Panc1 (cell line): ENCODE measurements around the gene SLCO3A1.

ENCODE experiments used
- CTCF ChIP-seq: fragments of 450-650 bp; IDR thresholded peaks from 2 replicates; pipeline ENCODE4 v1.5.1; 2017; ENCODE audit warnings: mild to moderate bottlenecking
- POLR2AphosphoS5 ChIP-seq: IDR thresholded peaks from 2 replicates; pipeline ENCODE4 v1.6.1; 2012; ENCODE audit warnings: mild to moderate bottlenecking, low read depth, low read length, moderate library complexity
- SIN3A ChIP-seq: IDR thresholded peaks from 2 replicates; pipeline ENCODE4 v1.6.1; 2012; ENCODE audit warnings: low read depth, mild to moderate bottlenecking, low read length, moderate library complexity, borderline replicate concordance; ENCODE audit not compliant: insufficient read depth
- TCF7L2 ChIP-seq: IDR thresholded peaks from 2 replicates; pipeline ENCODE4 v1.6.1; 2011; ENCODE audit warnings: mild to moderate bottlenecking, low read depth, low read length, inconsistent platforms
- TF ChIP-seq, protein P1 (sequence below), 2 experiments: IDR thresholded peaks; 2 replicates each; pipeline ENCODE4 v1.6.1; 2011 to 2012; ENCODE audit warnings: low read depth in 2 of 2, control low read depth in 1 of 2, low read length in 1 of 2, mild to moderate bottlenecking in 1 of 2, moderate library complexity in 1 of 2; ENCODE audit not compliant: insufficient read depth in 1 of 2

DNA sequence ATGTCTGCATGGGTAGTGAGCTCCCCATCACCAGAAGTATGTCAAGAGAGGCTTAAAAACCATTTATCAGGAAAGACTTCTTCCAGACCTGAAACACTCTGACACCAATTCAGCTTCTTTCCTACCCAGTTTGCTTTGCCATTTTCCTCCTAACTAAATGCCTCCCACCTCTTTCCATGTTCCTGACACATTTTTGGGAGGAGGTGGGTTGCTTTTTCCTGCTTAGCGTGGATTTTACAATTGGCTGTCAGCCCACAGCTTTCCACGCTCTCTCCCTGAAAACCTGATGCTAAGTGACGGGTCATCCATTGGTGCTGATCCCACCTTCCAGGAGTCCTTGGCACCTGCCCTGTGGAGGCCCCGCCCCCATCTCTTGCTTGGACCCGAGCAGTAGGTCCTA lies 275.3 kb downstream of the SLCO3A1 start:
- no peak for TF ChIP-seq SIN3A
- TF ChIP-seq CTCF, result no peak
- TF ChIP-seq POLR2AphosphoS5, result no peak
- no peak for TF ChIP-seq TCF7L2
- TF ChIP-seq, protein P1, sequence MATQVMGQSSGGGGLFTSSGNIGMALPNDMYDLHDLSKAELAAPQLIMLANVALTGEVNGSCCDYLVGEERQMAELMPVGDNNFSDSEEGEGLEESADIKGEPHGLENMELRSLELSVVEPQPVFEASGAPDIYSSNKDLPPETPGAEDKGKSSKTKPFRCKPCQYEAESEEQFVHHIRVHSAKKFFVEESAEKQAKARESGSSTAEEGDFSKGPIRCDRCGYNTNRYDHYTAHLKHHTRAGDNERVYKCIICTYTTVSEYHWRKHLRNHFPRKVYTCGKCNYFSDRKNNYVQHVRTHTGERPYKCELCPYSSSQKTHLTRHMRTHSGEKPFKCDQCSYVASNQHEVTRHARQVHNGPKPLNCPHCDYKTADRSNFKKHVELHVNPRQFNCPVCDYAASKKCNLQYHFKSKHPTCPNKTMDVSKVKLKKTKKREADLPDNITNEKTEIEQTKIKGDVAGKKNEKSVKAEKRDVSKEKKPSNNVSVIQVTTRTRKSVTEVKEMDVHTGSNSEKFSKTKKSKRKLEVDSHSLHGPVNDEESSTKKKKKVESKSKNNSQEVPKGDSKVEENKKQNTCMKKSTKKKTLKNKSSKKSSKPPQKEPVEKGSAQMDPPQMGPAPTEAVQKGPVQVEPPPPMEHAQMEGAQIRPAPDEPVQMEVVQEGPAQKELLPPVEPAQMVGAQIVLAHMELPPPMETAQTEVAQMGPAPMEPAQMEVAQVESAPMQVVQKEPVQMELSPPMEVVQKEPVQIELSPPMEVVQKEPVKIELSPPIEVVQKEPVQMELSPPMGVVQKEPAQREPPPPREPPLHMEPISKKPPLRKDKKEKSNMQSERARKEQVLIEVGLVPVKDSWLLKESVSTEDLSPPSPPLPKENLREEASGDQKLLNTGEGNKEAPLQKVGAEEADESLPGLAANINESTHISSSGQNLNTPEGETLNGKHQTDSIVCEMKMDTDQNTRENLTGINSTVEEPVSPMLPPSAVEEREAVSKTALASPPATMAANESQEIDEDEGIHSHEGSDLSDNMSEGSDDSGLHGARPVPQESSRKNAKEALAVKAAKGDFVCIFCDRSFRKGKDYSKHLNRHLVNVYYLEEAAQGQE (IDR thresholded peaks at IDR 0.05; ENCODE audit: insufficient read depth in 1 of 2, low read depth in 2 of 2, low read length in 1 of 2), result no peak
